Transverse colon (tissue), 4 donors: ENCODE data around the gene GALNT6.

Experiments
- CTCF ChIP-seq, 5 experiments: fragments of 200-600 bp in 3 of 5; fragments of 450-650 bp in 2 of 5; sonication (generic) in 3 of 5; IDR thresholded peaks; 1 replicate in 2 of 5; 2 replicates in 3 of 5; pipeline ENCODE4 v1.5.1; 2016 to 2017; ENCODE audit warnings: antibody characterized with exemption in 5 of 5, inconsistent platforms in 3 of 5, mild to moderate bottlenecking in 2 of 5, moderate library complexity in 1 of 5
- EP300 ChIP-seq: sonication (generic); formaldehyde crosslinking; IDR thresholded peaks from one replicate; pipeline ENCODE4 v1.6.1; 2017; ENCODE audit warnings: antibody characterized with exemption, low read depth
- POLR2A ChIP-seq: fragments of 450-650 bp; IDR thresholded peaks from one replicate; pipeline ENCODE4 v1.6.1; 2016; ENCODE audit warnings: antibody characterized with exemption, mild to moderate bottlenecking, moderate library complexity
- POLR2AphosphoS5 ChIP-seq, 3 donors: sonication (generic); formaldehyde crosslinking; IDR thresholded peaks; one replicate each; pipeline ENCODE4 v1.6.1; 2016; ENCODE audit warnings: antibody characterized with exemption in 3 of 3

- TF ChIP-seq CTCF (IDR thresholded peaks at IDR 0.05): no peak
- TF ChIP-seq EP300: no peak
- no peak for TF ChIP-seq POLR2A
- no peak for TF ChIP-seq POLR2AphosphoS5 (IDR thresholded peaks at IDR 0.05)
Measured at GRCh38 chr12:51345681-51346080, 45.5 kb downstream of the GALNT6 start.
